HEK293 (cell line): ENCODE data around the gene TMEM243.

Source experiments
- CTCF ChIA-PET: fragments of 350-600 bp; formaldehyde crosslinking; extraction: SDS; loops from one replicate; lab custom pipeline; 2021; ENCODE audit warnings: antibody characterized with exemption; lab: Yijun Ruan, JAX
- POLR2A ChIA-PET: fragments of 300-600 bp; formaldehyde crosslinking; extraction: SDS; loops from one replicate; lab custom pipeline; 2020; ENCODE audit warnings: antibody characterized with exemption, inconsistent platforms; lab: Yijun Ruan, JAX
- H3K27ac ChIP-seq: fragments of 200-500 bp; sonication (Bioruptor generic); 2 replicates; pipeline ENCODE4 v1.5.1; 2014; ENCODE audit warnings: low read depth, low read length, control low read depth, inconsistent platforms; ENCODE audit errors: extremely low read depth
- H3K36me3 ChIP-seq, 2 experiments: fragments of 200-500 bp in 1 of 2; sonication (Bioruptor generic) in 1 of 2; 1 replicate in 1 of 2; 2 replicates in 1 of 2; pipeline ENCODE4 v1.5.1; 2014 to 2017; ENCODE audit warnings: inconsistent platforms in 2 of 2, low read length in 2 of 2; ENCODE audit not compliant: control insufficient read depth in 2 of 2, insufficient read depth in 1 of 2
- H3K4me1 ChIP-seq: fragments of 200-500 bp; sonication (Bioruptor generic); 2 replicates; pipeline ENCODE4 v1.5.1; 2014; ENCODE audit warnings: mild to moderate bottlenecking, low read length, inconsistent platforms; ENCODE audit not compliant: control insufficient read depth, insufficient read depth
- H3K4me3 ChIP-seq: 2 replicates; pipeline ENCODE4 v1.5.1; 2011; ENCODE audit warnings: low read depth, mild to moderate bottlenecking, control low read depth, low read length, moderate library complexity
- H3K9me3 ChIP-seq: fragments of 200-500 bp; sonication (Bioruptor generic); 2 replicates; pipeline ENCODE4 v1.5.1; 2014; ENCODE audit warnings: low read depth, low read length, inconsistent platforms; ENCODE audit not compliant: control insufficient read depth, insufficient read depth
- HOXD13 ChIP-seq: sonication (generic); formaldehyde crosslinking; IDR thresholded peaks from 2 replicates; pipeline ENCODE4 v1.8.0; 2022; ENCODE audit warnings: missing genetic modification reagents, borderline replicate concordance
- IKZF3 ChIP-seq: fragments of 450-650 bp; IDR thresholded peaks from 2 replicates; pipeline ENCODE4 v1.5.0; 2018; ENCODE audit warnings: missing biosample characterization, mild to moderate bottlenecking, missing genetic modification characterization, moderate library complexity
- SCRT1 ChIP-seq: fragments of 450-650 bp; formaldehyde crosslinking; IDR thresholded peaks from 2 replicates; pipeline ENCODE4 v1.5.1; 2016; ENCODE audit warnings: missing biosample characterization, missing genetic modification characterization, borderline replicate concordance
- SCRT2 ChIP-seq: fragments of 450-650 bp; formaldehyde crosslinking; IDR thresholded peaks from 2 replicates; pipeline ENCODE4 v1.5.1; 2016; ENCODE audit warnings: missing biosample characterization, missing genetic modification characterization
- SP7 ChIP-seq: fragments of 450-650 bp; formaldehyde crosslinking; IDR thresholded peaks from 2 replicates; pipeline ENCODE4 v1.5.1; 2016; ENCODE audit warnings: missing biosample characterization, missing genetic modification characterization
- WT1 ChIP-seq: fragments of 450-650 bp; formaldehyde crosslinking; IDR thresholded peaks from 2 replicates; pipeline ENCODE4 v1.5.1; 2016; ENCODE audit warnings: missing biosample characterization, missing genetic modification characterization
- ZEB2 ChIP-seq: fragments of 450-650 bp; formaldehyde crosslinking; IDR thresholded peaks from 2 replicates; pipeline ENCODE4 v1.5.1; 2016; ENCODE audit warnings: missing biosample characterization, missing genetic modification characterization
- ZNF121 ChIP-seq: fragments of 450-650 bp; formaldehyde crosslinking; IDR thresholded peaks from 2 replicates; pipeline ENCODE4 v1.5.1; 2016; ENCODE audit warnings: missing biosample characterization, missing genetic modification characterization
- ZNF133 ChIP-seq: fragments of 450-650 bp; formaldehyde crosslinking; IDR thresholded peaks from 2 replicates; pipeline ENCODE4 v1.5.1; 2016; ENCODE audit warnings: missing biosample characterization, missing genetic modification characterization
- ZNF148 ChIP-seq: fragments of 450-650 bp; formaldehyde crosslinking; IDR thresholded peaks from 2 replicates; pipeline ENCODE4 v1.5.0; 2017; ENCODE audit warnings: missing biosample characterization, missing genetic modification characterization, borderline replicate concordance
- ZNF169 ChIP-seq: fragments of 450-650 bp; formaldehyde crosslinking; IDR thresholded peaks from 2 replicates; pipeline ENCODE4 v1.5.1; 2016; ENCODE audit warnings: missing biosample characterization, missing genetic modification characterization
- ZNF175 ChIP-seq: fragments of 450-650 bp; formaldehyde crosslinking; IDR thresholded peaks from 2 replicates; pipeline ENCODE4 v1.5.1; 2016; ENCODE audit warnings: missing biosample characterization, missing genetic modification characterization
- ZNF184 ChIP-seq: fragments of 450-650 bp; IDR thresholded peaks from 2 replicates; pipeline ENCODE4 v1.5.1; 2018; ENCODE audit warnings: missing biosample characterization, mild to moderate bottlenecking, missing genetic modification characterization
- ZNF423 ChIP-seq: fragments of 450-650 bp; formaldehyde crosslinking; IDR thresholded peaks from 2 replicates; pipeline ENCODE4 v1.5.1; 2016; ENCODE audit warnings: missing biosample characterization, missing genetic modification characterization
- ZNF433 ChIP-seq: fragments of 450-650 bp; formaldehyde crosslinking; IDR thresholded peaks from 2 replicates; pipeline ENCODE4 v1.5.1; 2016; ENCODE audit warnings: missing biosample characterization, missing genetic modification characterization, low read depth
- ZNF48 ChIP-seq: fragments of 450-650 bp; formaldehyde crosslinking; IDR thresholded peaks from 2 replicates; pipeline ENCODE4 v1.5.1; 2016; ENCODE audit warnings: missing biosample characterization, missing genetic modification characterization
- ZNF610 ChIP-seq: fragments of 450-650 bp; formaldehyde crosslinking; IDR thresholded peaks from 2 replicates; pipeline ENCODE4 v1.5.1; 2016; ENCODE audit warnings: missing biosample characterization, missing genetic modification characterization, borderline replicate concordance
- ZNF664 ChIP-seq: fragments of 450-650 bp; formaldehyde crosslinking; IDR thresholded peaks from 2 replicates; pipeline ENCODE4 v1.5.1; 2016; ENCODE audit warnings: missing biosample characterization, missing genetic modification characterization
- ZNF76 ChIP-seq: fragments of 450-650 bp; formaldehyde crosslinking; IDR thresholded peaks from 2 replicates; pipeline ENCODE4; 2016; ENCODE audit warnings: low read depth, missing biosample characterization, missing genetic modification characterization, borderline replicate concordance
- ZSCAN23 ChIP-seq: fragments of 450-650 bp; formaldehyde crosslinking; IDR thresholded peaks from 2 replicates; pipeline ENCODE4 v1.5.1; 2016; ENCODE audit warnings: missing biosample characterization, missing genetic modification characterization
- TF ChIP-seq, protein P1 (sequence below): fragments of 450-650 bp; IDR thresholded peaks from 2 replicates; pipeline ENCODE4 v1.5.1; 2018; ENCODE audit warnings: missing biosample characterization, missing genetic modification characterization
- TF ChIP-seq, protein P2 (sequence below): sonication (generic); formaldehyde crosslinking; IDR thresholded peaks from 2 replicates; pipeline ENCODE4 v1.8.1; 2022; ENCODE audit warnings: mild to moderate bottlenecking, moderate library complexity, missing genetic modification reagents

TMEM243 gene

DNA sequence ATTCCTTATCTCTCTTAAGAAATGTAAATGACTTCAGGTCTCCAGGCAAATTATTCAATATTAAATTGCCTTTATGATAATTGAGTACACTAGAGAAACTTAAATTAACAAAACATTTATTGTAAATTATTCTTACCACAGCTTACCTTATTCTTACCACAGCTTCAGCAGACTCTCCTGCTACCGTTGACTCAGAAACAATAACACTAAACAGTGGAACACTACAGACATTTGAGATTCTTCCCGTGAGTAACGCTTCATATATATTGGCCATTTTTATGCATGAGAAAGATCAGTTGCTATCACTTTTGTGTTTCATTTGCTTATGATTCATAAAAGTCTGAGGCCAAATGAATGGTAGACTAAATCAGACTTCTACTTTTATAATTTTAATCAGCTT lies 28.7 kb downstream of the TMEM243 start (continued):
- TF ChIP-seq ZNF148 (tag by site-specific recombination) (no peak), SP7 (no peak), ZNF184 (tag by site-specific recombination) (no peak), ZNF169 (tag by site-specific recombination) (no peak), ZNF423 (tag by site-specific recombination) (no peak), HOXD13 (no peak), ZNF76 (tag by site-specific recombination) (no peak), ZSCAN23 (tag by site-specific recombination) (no peak), ZNF610 (tag by site-specific recombination) (no peak), ZNF664 (no peak), ZNF175 (tag by site-specific recombination) (no peak)
- TF ChIP-seq, protein P1, sequence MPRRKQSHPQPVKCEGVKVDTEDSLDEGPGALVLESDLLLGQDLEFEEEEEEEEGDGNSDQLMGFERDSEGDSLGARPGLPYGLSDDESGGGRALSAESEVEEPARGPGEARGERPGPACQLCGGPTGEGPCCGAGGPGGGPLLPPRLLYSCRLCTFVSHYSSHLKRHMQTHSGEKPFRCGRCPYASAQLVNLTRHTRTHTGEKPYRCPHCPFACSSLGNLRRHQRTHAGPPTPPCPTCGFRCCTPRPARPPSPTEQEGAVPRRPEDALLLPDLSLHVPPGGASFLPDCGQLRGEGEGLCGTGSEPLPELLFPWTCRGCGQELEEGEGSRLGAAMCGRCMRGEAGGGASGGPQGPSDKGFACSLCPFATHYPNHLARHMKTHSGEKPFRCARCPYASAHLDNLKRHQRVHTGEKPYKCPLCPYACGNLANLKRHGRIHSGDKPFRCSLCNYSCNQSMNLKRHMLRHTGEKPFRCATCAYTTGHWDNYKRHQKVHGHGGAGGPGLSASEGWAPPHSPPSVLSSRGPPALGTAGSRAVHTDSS (tag by site-specific recombination), result no peak

DNA sequence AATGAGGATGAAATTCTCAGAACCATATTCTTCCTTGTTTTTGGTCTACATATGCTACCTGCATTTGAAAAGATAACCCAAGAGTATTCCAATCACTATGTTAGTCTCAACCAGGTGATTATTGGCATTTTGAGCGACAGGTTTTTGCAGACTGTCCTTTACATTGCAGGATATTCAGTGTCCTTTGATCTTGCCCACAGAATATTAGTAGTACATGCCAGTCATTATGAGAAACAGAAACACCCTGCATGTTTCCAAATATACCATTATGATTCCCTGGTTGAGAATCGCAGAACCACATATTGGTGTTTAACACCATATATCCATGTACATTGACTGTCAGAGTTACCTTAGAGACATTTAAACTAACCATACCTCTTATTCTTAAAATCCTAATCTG lies 30.6 kb downstream of the TMEM243 start:
- TF ChIP-seq SCRT2 (tag by site-specific recombination) (0 out of 2 replicates have a peak, but pooled peaks have one; percentile 33), ZNF48 (tag by site-specific recombination) (no peak)
- TF ChIP-seq, all 188 proteins: peak for 1
- H3K4me1 ChIP-seq, result no peaks in the 10 kb centered on the region
- CTCF ChIA-PET, result no interaction called here
- H3K4me3 ChIP-seq, result no peak overlapping the region
- H3K27ac ChIP-seq, result no peak overlapping the region
- peaks cover 48 to 95% of the 10 kb centered on the region in 2 experiments for H3K36me3 ChIP-seq
- POLR2A ChIA-PET, result no interaction called here
- H3K9me3 ChIP-seq, result no peaks in the 10 kb centered on the region

DNA sequence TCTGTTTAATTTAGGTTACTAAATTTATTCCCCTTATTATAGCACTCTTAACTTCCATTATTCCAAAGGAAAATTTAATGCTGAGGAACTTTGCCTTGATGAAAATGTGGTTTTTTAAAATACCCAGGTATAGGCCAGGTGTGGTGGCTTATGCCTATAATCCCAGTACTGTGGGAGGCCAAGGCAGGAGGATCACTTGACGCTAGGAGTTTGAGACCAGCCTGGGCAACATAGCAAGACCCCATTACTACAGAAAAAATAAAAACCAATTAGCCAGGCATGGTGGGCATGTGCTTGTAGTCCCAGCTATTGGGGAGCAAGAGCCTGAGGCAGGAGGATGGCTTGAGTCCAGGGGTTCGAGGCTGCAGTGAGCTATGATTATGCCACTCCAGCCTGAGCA lies 32.4 kb downstream of the TMEM243 start:
- no peaks in the 10 kb centered on the region for H3K4me1 ChIP-seq
- TF ChIP-seq ZNF121 (tag by site-specific recombination) (peak; percentile 60; the same call in 1 of the 2 replicates), SCRT1 (no peak), SP7 (no peak), ZEB2 (tag by site-specific recombination) (no peak)
- TF ChIP-seq, all 188 proteins: peak for 1
- Histone ChIP-seq H3K4me3 (no peak overlapping the region), H3K9me3 (no peaks in the 10 kb centered on the region), H3K27ac (no peak overlapping the region), H3K36me3 (peaks cover 52 to 96% of the 10 kb centered on the region in 2 experiments)
- ChIA-PET CTCF (no interaction called here), POLR2A (no interaction called here)

DNA sequence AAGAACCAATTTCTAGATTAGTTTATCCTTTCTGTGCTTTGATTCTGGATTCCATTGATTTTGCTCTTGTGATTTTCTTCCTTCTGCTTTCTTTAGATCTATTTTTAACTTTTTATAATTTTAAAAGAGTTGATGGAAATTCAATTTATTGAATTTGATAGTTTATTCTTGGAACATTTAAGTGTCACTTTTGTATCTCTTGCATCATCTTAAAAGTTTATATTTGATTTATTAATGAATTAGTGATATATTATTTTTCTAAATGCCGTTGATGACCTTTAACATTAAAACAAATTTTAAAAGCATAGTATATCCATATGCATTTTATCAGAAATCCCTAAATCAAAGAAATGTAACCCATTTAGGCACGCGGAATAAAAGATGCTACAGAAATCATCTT lies 40.4 kb downstream of the TMEM243 start:
- TF ChIP-seq, protein P2, sequence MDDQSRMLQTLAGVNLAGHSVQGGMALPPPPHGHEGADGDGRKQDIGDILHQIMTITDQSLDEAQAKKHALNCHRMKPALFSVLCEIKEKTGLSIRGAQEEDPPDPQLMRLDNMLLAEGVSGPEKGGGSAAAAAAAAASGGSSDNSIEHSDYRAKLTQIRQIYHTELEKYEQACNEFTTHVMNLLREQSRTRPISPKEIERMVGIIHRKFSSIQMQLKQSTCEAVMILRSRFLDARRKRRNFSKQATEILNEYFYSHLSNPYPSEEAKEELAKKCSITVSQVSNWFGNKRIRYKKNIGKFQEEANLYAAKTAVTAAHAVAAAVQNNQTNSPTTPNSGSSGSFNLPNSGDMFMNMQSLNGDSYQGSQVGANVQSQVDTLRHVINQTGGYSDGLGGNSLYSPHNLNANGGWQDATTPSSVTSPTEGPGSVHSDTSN, result no peak
- no peak for TF ChIP-seq WT1
- no peak for TF ChIP-seq ZNF433 (tag by site-specific recombination)
- no peak for TF ChIP-seq ZNF133 (tag by site-specific recombination)
- TF ChIP-seq IKZF3 (tag by site-specific recombination), result no peak
- ChIA-PET POLR2A (no interaction called here), CTCF (no interaction called here)
- Histone ChIP-seq H3K36me3 (peaks cover 58 to 78% of the 10 kb centered on the region in 2 experiments), H3K9me3 (no peaks in the 10 kb centered on the region), H3K4me1 (no peaks in the 10 kb centered on the region), H3K27ac (no peak overlapping the region), H3K4me3 (no peak overlapping the region)
